Spinal cord (tissue), 10 donors: ENCODE measurements around the gene TLL2. TPM values are rescaled to one million over a fixed set of nuclear protein-coding genes. Genes with fewer than 3 reads are reported as not detected.
A peak's percentile ranks its signal among the peaks of the same experiment; 100 is the strongest.

Source experiments
- DNase-seq, 6 donors: peaks; one replicate each; pipeline versions ENCODE4 v3.0.0 to v3.0.0-alpha.2; 2013 to 2015; ENCODE audit warnings: low spot score in 6 of 6, low read depth in 4 of 6
- H3K27ac ChIP-seq: one replicate; pipeline ENCODE4 v1.5.1; 2013; ENCODE audit warnings: low read depth, low read length, control low read depth
- H3K27me3 ChIP-seq: one replicate; pipeline ENCODE4 v1.6.1; 2013; ENCODE audit warnings: low read length; ENCODE audit not compliant: control insufficient read depth, insufficient read depth
- H3K36me3 ChIP-seq: one replicate; pipeline ENCODE4 v1.6.1; 2013; ENCODE audit warnings: low read length; ENCODE audit not compliant: control insufficient read depth, insufficient read depth
- H3K4me1 ChIP-seq: one replicate; pipeline ENCODE4 v1.6.1; 2013; ENCODE audit warnings: low read length; ENCODE audit not compliant: control insufficient read depth, insufficient read depth
- H3K4me3 ChIP-seq: one replicate; pipeline ENCODE4 v1.5.1; 2013; ENCODE audit warnings: low read depth, low read length, control low read depth
- H3K9me3 ChIP-seq: one replicate; pipeline ENCODE4 v1.6.1; 2013; ENCODE audit warnings: low read length; ENCODE audit not compliant: control insufficient read depth, insufficient read depth
- WGBS: methylation state at CpG from one replicate; pipeline ENCODE4 v1.1.5; 2013; ENCODE audit warnings: missing lambda C conversion rate; ENCODE audit not compliant: insufficient coverage; 5-methylcytosine and 5-hydroxymethylcytosine counted together
- polyA plus RNA-seq, 2 donors: library from polyadenylated mRNA; unstranded; fragments of 120-200 nt; gene quantifications; one replicate each; pipeline ENCODE4 v1.2.1, GENCODE V29; 2013; ENCODE audit not compliant: insufficient read length in 2 of 2
- total RNA-seq, 2 donors: library from RNA; depleted of rRNA in 1 of 2; stranded (reverse); fragments of 120-200 nt in 1 of 2; fragments of >200 nt in 1 of 2; gene quantifications; one replicate each; pipeline versions ENCODE4 v1.2.3 to v1.2.4, GENCODE V29; 2013 to 2014
- donor health status: healthy.

The TLL2 gene
- total and polyA plus RNA-seq, 4 donors: 2.0 to 6.1 (median 4.4) TPM

DNA sequence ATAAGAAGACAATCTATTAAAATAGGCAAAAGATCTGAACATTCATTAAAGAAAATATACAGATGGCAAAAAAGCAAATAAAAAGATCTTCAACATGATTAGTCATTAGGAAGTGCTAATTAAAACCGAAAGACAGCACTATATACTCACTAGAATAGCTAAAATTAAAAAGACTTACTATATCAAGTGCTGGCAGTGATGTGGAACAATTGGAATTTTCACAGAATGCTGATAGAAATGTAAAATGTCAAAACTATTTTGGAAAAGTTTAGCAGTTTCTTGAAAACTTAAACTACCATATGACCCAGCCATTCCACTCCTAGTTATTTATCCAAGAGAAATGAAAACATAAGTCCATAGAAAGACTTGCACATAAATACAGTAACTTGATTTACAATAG, 25.0 kb upstream of the TLL2 start:
- H3K36me3 ChIP-seq: no peaks in the 10 kb centered on the region
- no peak overlapping the region for H3K27ac ChIP-seq
- no peak overlapping the region for H3K4me3 ChIP-seq
- H3K9me3 ChIP-seq: peaks cover 3% of the 10 kb centered on the region
- no CpG with 5 or more reads among the region's 1 CpG for WGBS
- no peaks in the 10 kb centered on the region for H3K27me3 ChIP-seq
- no peaks in the 10 kb centered on the region for H3K4me1 ChIP-seq
- no peak for DNase-seq

GRCh38 chr10:96536129-96536528, 22.4 kb upstream of the TLL2 start:
- WGBS: no CpG with 5 or more reads among the region's 1 CpG
- no peak overlapping the region for H3K4me3 ChIP-seq
- no peaks in the 10 kb centered on the region for H3K27me3 ChIP-seq
- no peaks in the 10 kb centered on the region for H3K4me1 ChIP-seq
- DNase-seq: no peak
- no peaks in the 10 kb centered on the region for H3K36me3 ChIP-seq
- H3K9me3 ChIP-seq: peaks cover 3% of the 10 kb centered on the region
- H3K27ac ChIP-seq: no peak overlapping the region

DNA sequence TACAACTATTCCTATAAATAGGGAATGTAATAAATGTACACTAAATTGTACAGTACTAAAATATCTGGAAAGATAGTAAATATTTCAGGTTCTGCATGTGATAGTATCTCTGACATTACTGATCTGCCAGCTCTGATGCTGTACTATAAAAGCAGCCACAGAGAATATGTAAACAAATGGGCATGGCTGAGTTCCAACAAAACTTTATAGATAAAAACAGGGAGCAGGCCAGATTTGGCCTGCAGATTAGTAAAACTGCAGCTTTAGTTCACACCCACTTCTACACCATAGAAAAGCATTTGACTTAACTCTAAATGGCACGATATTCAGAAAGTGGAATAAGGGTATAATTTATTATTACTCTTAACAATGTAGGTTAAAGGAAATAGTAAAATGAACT, 18.8 kb upstream of the TLL2 start:
- Histone ChIP-seq H3K27ac (no peak overlapping the region), H3K4me1 (no peaks in the 10 kb centered on the region), H3K9me3 (no peaks in the 10 kb centered on the region), H3K36me3 (no peaks in the 10 kb centered on the region), H3K4me3 (no peak overlapping the region), H3K27me3 (no peaks in the 10 kb centered on the region)
- no CpG with 5 or more reads among the region's 1 CpG for WGBS
- peak in 1 of 6 donors; percentile 25 for DNase-seq

DNA sequence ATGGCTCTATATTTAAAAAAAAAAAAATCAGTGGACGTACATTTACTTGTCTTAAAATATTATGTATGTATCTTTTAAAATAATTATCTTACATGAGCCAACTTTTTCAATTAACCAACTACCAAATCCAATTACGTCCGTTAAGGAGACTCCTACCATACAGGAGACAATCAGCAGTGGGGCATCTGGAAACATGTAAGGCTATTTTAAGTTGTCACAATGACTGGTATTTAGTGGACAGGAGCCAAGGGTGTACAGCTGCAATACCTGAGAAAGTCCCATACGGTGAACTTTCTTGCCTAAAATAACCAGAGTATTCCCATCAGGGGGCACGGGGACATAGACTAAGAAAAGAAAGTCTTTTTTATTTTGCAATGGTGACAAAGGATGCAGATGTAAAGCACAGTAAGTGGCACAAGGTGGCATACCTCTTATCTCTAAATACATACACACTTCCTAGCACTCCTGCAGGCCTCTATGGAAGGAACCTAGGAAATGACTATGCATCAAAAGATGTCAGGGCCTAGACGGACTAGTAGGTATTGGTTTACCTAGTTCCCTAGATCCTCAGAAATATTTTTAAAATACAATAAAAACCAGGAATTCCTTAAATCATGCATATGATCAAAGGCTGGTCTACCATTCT, 16.0 kb upstream of the TLL2 start:
- H3K27ac ChIP-seq: no peak overlapping the region
- WGBS: no CpG with 5 or more reads among the region's 6 CpGs
- no peaks in the 10 kb centered on the region for H3K36me3 ChIP-seq
- H3K4me3 ChIP-seq: no peak overlapping the region
- H3K9me3 ChIP-seq: no peaks in the 10 kb centered on the region
- no peaks in the 10 kb centered on the region for H3K4me1 ChIP-seq
- no peak for DNase-seq
- no peaks in the 10 kb centered on the region for H3K27me3 ChIP-seq

GRCh38 chr10:96524741-96525140, 11.0 kb upstream of the TLL2 start:
- Histone ChIP-seq H3K9me3 (no peaks in the 10 kb centered on the region), H3K4me3 (no peak overlapping the region), H3K27me3 (no peaks in the 10 kb centered on the region), H3K27ac (no peak overlapping the region), H3K4me1 (no peaks in the 10 kb centered on the region), H3K36me3 (no peaks in the 10 kb centered on the region)
- WGBS: no CpG with 5 or more reads among the region's 1 CpG
- peak in 2 of 6 donors; percentile 18 to 75 for DNase-seq

GRCh38 chr10:96517284-96517683, 3.6 kb upstream of the TLL2 start:
- Histone ChIP-seq H3K4me1 (peaks cover 19% of the 10 kb centered on the region), H3K4me3 (no peak overlapping the region), H3K27me3 (peaks cover 11% of the 10 kb centered on the region), H3K27ac (no peak overlapping the region), H3K36me3 (no peaks in the 10 kb centered on the region), H3K9me3 (no peaks in the 10 kb centered on the region)
- no peak for DNase-seq
- WGBS: 100% methylated on average over 1 of the region's 1 CpG

- H3K36me3 ChIP-seq: no peaks in the 10 kb centered on the region
- no peaks in the 10 kb centered on the region for H3K9me3 ChIP-seq
- H3K27me3 ChIP-seq: peaks cover 16% of the 10 kb centered on the region
- no peak for DNase-seq
- peaks cover 25% of the 10 kb centered on the region for H3K4me1 ChIP-seq
- WGBS: 88% methylated on average over 2 of the region's 2 CpGs
- no peak overlapping the region for H3K27ac ChIP-seq
- H3K4me3 ChIP-seq: no peak overlapping the region
These were observed 2.6 kb upstream of the TLL2 start for GRCh38 chr10:96516337-96516736.

- Histone ChIP-seq H3K4me3 (peak overlapping the region; percentile 36), H3K27me3 (peaks cover 16% of the 10 kb centered on the region), H3K9me3 (no peaks in the 10 kb centered on the region), H3K36me3 (no peaks in the 10 kb centered on the region), H3K27ac (no peak overlapping the region), H3K4me1 (peaks cover 25% of the 10 kb centered on the region)
- DNase-seq: no peak
- WGBS: 0% methylated on average over 27 of the region's 31 CpGs
These were observed 425 bp downstream of the TLL2 start for GRCh38 chr10:96513305-96513697.

DNA sequence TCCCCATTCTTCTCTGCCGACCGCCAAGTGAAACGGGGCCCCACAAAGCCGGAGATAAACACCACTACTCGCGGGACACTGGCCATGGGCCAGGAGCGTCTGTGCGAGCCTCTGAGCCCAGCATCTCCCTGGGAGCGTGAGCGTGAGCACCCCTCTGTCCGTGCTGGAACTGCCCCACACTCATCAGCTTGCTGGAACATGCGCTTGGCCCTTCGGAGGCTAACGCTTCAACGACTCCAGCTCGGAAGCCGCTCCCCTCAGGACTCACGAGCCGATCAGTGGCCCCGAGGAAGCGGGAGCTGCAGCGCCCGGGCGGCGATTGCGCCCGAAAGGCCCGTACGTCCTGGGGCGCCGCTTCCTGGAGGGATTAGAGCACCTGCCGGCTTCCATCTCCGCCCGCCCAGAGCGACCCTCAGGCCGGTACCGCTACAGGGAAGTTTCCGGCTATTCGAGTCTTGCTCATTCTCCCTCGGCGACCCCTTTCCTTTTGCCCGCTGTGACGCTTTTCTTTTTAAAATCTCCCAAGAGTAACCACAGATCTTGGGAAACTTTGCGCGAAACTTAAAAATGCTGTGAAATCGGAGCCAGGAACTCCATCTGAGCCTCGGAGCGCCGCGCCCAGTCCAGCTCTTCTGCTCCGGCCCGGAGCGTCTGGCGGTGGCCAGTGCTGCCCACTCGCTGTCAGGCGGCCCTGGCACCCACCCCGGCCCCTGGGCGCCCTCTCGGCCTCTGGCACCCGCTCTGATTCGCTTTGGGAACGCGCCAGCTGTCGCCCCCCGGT, 1.0 kb downstream of the TLL2 start:
- Histone ChIP-seq H3K27me3 (peaks cover 16% of the 10 kb centered on the region), H3K4me1 (peaks cover 25% of the 10 kb centered on the region), H3K4me3 (peak overlapping the region; percentile 36), H3K9me3 (no peaks in the 10 kb centered on the region), H3K36me3 (no peaks in the 10 kb centered on the region), H3K27ac (no peak overlapping the region)
- under 1% methylated on average over 65 of the region's 65 CpGs for WGBS
- DNase-seq: peak in 2 of 6 donors; percentile 45 to 65
